ENCODE measurements around the gene HOXD4.

Gene HOXD4

GRCh38 chr2:176193048-176193447 lies 41.7 kb downstream of the HOXD4 start:
- DNase-seq = no peak

- DNase-seq = no peak
Measured at GRCh38 chr2:176199902-176200301, 48.6 kb downstream of the HOXD4 start.

- DNase-seq = no peak
Measured at GRCh38 chr2:176200971-176201370, 49.6 kb downstream of the HOXD4 start.

GRCh38 chr2:176202491-176202890 lies 51.1 kb downstream of the HOXD4 start:
- no peak for DNase-seq
